ENCODE results near the gene SDK1.

SDK1 gene

DNA sequence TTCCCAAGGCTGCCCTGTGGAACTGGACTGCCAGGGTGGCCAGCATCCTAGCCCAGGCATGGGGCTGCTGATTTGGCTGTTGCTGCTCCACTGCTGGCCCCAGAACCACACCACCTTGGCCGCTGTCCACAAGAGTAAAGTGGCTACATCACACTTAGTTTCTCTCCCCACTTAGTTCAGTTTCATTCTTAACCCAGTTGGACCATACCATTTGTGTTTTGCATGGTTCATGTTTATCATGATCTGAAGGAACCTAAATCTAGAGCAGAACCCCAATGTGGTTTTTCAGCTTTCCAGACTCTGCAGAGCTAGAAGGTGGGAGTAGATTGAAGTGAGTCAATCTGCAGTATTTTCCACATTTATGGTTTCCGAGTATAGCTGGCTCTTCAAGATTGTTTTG, 32.8 kb downstream of the SDK1 start:
- DNase-seq (ENCODE audit: low spot score): no peak

DNA sequence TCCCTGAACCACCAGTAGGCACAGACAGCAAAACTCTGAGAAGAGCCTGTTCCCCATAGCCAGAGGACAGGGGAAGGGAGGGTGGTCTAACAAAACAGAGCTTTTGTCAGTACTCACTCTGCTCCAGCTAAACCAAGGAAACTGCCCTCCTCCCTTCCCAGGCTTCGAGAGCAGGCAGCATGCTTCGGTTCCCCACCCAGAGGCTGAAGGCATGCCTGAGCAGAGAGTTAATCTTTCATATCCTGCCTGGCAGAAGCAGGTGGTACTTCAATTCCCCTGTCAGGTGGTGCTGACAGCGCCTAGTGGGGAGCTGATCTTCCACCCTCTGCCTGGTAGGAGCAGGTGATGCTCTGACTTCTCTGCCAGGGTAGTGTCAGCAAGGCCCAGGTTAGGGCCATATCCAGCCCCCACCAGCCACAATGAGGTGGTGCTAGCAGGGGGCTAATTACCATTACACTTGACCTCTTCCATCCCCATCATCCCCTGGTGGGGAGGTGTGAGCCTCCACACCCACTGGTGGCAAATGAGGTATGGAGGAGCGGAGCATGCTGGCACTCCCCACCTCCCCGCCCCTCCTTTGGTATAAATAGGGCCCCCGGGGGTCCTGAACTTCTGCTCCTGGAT, 35.1 kb downstream of the SDK1 start:
- DNase-seq (ENCODE audit: low spot score): no peak

DNA sequence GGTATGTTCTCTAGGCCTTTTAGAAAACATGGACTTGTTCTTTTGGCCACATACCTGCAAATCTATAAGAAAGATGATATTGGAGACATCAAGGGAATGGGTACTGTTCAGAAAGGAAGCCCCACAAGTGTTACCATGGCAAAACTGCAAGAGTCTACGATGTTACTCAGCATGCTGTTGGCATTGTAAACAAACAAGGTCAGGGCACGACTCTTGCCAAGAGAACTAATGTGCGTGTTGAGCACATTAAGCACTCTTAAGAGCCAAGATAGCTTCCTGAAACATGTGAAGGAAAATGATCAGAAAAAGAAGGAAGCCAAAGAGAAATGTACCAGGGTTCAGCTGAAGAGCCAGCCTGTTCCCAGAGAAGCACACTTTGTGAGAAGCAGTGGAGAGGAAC, 37.1 kb downstream of the SDK1 start:
- no peak for DNase-seq (ENCODE audit: low spot score)

DNA sequence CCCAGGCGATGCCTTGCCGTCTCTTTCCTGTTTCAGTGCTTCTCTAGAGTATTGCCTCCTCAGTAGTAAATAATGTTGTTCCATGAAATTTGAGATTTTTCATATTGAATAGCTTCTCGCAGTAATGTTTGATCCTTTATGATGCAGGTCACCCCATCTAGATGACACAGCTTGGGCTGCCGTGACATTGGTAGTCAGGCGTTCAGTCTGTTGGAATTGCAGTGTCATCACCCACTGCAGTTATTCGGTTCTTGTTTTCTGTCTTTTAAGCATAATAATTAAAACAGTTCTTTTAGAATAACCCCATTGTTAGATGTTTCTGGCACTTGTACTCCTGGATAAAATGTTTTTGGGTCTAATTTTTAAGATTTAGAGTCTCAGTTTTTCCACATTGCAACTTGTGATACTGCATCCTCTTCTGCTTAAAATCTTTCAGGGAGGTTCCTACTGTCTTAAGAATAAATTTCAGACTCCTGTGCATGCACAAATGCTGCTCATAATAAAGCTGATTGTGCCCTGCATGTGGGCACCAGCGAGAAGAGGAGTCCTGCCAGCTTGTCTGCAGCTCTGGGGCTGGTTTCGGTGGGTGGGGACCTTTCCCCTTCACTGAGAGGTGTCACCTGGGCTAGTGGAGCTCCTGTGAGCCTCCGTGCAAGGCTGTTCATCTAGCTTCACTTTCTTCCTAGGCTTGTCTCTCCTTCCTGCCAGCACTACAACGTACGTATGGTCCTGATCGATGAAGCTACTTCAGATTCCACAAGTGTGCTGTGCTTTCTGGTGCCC, 44.8 kb downstream of the SDK1 start:
- no peak for DNase-seq (ENCODE audit: low spot score)

DNA sequence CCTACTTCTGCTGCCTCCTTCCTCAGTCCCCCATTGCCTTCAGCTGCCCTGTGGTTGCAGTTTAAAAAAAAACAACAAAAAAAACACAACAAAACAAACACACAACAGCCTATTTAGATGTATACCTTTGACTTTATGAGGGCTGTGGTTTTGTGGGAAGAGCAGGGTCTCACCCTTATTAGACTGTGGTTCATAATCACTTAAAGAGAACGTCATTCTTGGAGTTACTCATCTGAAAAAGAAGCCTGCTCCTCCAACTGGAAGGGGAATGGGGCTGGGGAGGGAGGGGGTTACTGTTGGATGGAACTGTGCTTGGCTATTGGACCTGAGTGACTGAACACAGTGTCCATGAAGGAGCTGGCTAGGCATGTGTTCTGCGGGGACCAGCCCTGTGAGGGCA, 48.1 kb downstream of the SDK1 start:
- no peak for DNase-seq (ENCODE audit: low spot score)

DNA sequence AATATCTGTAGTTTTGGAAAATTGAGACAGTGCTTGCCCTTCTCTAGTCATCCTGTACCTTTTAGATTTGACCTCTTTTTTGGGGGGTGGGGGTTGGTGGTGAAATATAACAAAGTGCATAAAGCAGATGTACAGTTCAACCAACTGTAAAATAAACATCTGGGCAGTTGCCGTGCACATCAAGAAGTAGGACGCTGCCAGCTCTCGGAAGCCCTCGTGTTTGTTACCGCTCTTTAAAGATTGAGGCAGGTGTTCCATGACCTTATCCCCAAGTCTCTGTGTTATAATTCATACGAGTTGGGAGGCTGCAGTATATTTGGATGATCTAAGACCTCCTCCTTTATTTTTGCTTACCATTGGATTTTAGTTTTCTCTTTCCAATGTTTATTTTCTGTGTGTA, 55.1 kb downstream of the SDK1 start:
- no peak for DNase-seq (ENCODE audit: low spot score)

DNA sequence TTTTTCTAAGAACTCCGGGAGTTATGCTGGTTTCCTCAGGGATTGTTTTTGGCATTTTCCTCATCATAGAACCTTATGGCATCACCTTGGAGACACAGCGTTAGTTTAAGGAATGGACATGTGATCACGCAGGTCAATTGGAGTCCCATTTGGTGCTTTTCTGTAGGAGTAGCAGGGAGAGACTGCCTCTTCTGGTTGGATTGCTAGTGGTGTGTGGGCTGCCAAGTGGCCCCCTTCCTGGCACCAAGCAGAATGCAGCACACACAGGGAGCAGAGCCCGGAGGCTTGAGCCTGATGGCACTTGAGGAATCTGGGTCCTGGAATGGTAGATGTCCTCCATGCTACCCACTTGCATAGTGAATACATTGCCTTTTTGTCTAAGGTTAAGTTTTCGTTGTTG, 57.9 kb downstream of the SDK1 start:
- no peak for DNase-seq (ENCODE audit: low spot score)

DNA sequence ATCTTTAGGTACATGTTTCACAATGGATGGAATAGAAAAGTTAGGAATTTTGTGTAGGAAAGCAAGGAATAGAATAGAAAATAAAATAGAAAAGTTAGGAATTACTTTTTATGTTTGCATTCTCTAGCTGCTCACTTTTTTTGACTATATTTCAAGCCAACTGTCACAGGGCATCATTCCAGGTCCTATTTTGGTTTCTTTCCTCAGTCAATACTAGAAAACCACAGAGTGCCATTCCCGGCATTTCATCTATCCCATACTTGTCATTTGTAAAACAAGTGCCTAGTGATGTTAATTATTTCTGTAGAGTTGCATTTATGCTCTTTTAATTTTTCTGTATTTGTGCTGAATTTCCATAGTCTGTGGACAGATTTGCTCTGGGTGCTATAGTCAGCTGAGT, 66.2 kb downstream of the SDK1 start:
- DNase-seq (ENCODE audit: low spot score): no peak

DNA sequence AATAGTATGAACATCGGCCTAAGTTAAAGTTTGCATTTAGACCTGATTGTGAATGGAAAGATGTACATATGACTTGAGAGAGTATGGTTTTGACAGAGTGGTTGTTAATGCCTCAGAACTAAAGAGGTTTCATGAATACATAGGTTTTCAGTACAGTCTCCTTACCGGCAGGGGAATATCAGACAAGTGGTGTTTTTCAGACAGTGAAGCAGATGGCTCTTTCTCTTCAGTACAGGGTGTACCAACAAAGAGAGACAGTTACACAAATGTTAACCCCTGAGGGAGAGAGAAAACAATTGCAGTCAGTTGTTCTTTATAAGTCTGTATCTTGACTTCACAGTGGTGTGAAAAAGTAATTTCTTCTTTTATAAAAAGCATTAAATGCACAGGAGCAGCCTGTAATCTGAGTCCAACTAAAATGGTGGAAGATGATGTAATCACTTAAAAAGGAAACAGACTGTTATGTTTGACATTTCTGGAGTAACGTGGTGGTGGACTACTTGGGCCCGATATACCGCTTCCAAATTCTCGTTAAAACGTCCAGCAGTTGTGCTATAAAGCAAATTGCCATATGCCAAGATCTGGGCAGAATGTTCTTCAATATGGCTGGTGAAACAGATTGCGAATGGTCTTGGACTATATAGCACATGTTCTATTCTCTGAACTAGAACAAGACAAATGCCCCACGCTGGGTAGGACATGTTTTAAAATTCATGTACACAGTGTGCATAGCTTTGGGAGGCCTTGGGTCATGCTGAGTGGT, 69.2 kb downstream of the SDK1 start:
- no peak for DNase-seq (ENCODE audit: low spot score)

DNA sequence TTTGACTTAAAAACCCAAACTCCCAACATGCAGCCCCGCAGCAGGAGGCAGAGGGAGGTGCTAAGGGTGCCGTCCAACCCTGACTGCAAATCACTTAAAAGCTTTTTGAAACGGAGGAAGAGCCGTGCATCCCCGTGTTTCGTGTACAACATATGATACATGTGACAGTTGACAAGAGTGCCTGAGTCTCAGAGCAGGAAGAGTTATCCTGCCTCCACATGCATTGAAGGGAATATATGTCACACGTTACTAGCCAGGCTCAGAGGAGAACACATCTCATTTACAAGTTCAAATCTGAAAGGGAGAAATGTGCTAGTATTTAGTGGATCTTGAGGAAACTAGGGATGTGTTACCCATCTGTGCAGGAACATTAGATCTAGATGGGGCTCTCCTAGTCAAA, 69.9 kb downstream of the SDK1 start:
- no peak for DNase-seq (ENCODE audit: low spot score)

DNA sequence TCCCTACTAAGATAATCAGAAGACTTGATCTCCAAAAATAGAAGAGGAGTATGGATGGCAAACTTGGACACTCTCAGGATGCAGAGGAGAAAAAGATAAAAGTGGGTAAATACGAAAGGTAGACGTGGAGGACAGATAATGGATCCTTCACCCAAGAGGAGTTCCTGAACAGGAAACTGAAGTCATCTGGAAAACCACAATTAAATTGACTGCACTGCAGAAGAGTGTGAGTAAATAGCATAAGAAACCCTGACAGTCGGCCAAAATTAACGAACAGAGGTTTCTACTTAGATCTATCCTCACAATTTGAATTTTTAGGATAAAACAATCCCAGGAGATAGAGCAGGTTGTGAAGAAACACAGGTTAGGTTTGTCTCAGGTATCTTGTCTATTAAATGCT, 70.5 kb downstream of the SDK1 start:
- no peak for DNase-seq (ENCODE audit: low spot score)

DNA sequence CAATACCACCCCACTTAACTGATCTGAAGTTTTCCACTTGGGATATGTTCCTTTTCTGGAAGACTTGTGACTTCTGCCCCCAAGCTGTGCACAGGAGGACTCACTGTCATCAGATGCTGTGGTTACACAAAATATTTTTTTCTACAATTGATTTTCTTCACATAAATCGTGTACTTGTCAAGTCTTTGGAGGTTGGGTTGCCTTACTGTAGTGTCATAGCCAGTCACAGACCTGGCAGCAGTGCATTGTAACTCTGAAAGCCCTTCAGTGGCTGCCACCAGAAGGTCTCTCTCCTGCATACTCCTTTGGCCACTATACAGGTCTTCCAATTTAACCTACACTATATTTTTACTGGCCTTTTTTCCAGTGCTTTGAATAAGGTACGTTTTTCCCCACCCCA, 73.2 kb downstream of the SDK1 start:
- no peak for DNase-seq (ENCODE audit: low spot score)

DNA sequence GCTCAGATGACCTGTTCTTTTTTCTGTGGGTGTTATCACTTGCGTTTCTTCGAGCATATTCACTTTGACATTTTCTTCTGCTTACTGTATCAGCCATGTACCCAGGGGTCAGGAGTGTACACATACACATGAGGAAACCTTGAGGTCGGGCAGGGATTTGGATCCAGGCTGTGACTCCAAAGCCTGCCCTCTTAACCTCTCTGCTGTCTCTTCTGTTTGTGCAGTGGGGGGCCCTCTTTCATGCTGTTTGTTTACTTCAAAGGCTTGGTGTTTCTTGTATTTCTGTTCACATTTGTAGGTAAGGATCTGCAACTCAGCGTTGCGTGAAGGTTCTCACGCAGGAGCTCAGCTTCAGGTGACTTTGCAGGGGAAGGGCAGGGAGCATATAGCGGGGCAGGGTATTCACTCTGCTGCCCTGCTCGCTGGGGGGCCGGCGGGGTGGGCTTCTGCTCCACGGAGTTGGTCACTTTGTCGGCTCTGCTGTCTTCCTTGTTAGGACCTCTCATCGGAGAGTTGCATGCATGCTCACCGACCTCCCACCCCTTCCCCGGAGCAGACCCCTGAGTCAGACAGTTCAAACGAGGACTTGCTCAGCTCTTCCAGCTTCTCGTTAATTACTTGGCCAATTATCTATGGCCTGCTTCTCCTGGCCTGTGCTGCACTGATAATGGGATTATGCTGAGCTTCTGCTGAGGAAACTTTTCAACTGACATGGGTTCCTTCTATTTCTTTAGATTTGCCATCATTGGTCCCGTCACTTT, 77.5 kb downstream of the SDK1 start:
- DNase-seq (ENCODE audit: low spot score): no peak

DNA sequence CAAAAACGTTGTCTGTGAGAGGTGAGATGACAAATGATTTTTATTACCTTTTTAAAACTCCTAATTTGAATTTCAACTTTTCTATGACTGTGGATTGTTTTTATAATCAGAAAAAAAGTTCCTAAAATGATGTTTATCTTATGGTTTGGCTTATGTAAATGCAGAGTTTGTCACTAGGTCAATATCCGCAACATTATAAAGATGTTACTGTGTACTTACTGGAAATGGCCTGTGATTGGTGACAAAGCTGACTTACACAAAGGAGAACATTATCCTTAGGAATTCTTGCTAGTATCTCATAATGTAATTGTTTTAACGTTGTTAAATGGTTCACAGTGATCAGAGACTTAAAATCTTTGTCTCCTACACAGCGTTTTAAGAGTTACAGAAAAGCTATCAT, 79.0 kb downstream of the SDK1 start:
- no peak for DNase-seq (ENCODE audit: low spot score)

DNA sequence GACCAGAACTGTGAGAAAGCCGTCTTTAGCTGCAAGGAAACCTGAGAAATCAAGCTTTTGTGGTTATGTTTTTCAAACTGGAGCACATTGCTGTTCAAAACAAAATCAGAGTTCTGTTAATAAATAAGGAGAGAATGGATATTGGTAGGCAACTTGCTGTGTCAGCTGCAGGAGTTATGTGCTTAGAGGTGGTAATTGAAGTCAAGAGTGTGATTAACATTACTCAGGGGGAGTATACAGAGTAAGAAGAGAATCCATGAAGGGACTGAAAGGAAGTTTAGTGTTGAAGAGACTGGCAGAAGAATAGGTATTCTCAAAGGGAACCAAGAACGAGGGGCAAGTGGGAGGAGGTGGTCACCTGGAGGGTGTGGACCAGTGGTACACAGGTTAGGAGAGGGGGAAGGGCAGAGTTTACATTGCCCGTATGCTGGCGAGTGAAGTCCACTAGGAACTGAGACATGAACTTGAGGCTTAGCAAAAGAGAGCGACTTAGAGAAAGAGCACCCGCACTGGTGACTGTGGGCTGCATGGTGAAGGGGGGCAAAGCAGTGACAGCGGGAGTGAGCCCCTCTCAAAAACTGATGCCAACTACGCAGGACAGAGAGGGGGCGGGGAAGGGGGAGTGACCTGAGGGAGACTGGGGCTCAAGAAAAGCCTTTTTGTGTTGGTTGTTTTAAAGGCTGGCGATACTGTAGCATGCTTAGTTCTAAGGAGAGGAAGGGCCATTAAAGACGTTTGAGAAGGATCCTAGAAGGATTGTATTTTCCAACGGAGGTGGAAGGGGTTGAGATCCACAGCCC, 80.0 kb downstream of the SDK1 start:
- no peak for DNase-seq (ENCODE audit: low spot score)

DNA sequence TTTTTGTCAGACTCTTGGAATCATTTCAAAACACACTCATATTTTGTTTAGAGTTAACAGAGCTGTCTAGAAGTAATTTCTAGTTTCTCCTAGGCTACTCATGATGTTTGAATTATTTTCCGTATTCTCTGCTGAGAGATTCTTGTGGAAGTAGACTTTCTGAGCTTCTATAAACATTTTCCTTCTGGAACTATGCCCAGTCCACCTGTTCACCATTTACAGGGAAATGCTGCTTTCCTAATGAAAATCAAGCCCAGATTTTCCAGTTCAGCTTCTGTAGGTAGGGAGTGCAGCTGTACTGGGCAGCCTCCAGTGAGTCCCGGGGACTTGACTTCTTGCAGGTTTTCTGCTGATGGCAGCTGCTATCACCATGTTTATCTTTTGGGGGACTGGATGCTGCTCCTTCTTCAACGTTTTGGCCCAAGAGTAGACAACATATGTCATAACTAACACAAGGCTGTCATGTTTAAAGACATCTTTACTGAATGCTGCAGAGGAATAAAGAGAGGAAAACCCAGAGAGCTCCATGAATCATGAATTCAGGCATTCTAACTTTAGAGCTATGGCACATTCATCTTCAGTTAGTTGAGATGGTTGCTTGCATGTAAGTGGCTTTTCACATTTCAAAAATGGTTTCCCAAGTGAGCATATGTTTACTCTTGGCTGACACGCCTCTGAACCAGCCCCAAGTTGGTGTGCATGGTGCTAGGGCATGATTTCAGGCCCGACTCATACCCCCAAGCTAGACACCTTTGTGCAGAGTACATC, 85.6 kb downstream of the SDK1 start:
- no peak for DNase-seq (ENCODE audit: low spot score)

DNA sequence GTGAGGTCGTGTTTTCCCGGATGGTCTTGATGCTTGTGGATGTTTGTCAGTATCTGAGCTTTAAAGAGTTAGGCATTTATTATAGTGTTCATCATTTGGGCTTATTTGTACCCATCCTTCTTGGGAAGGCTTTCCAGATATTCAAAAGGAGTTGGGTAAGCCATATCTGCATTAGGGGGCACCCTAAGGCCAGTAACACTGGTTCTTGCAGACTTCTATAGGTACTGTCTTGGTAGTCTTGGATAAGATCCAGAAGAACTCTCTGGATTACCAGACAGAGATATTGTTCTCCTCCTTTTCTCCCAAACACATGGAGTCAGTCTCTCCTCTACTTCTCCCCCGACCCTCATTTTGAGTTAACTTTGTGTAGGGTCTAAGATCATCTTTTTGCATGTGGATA, 92.8 kb downstream of the SDK1 start:
- no peak for DNase-seq (ENCODE audit: low spot score)

DNA sequence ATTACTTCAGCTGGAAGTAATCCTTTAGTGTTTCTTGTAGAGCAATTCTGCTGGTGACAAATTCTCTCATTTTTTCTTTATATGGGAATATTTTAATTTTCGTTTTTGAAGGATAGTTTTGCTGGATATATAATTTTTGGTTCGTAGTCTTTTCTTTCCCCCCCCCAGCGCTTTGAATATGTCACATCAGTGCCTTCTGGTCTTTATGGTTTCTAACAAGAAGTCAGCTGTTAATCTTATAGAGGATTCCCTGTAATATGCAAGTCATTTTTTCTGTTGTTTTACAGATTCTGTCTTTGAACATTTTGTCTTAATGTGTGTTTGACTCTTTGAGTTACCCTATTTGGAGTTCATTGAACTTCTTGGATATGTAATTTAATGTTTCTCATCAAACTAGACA, 96.3 kb downstream of the SDK1 start:
- no peak for DNase-seq (ENCODE audit: low spot score)

DNA sequence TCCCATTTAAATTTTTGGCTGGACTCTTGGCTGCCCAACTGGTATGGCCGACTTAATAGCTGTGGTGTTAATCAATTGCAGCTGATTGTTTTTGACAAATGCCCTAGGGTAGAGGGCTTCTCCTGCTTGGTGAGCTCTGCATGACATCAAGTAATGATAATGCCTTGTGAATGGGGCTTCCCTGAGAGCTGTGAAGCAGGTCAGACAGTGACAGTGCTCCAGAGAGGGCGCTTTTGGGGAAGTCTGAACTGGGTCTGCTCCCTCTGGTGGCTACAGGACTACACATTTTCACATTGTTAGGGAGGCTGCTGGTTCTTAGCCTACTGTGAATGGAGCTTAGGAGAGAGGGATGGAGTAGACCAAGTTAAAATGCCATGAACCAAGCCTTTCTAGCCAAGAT, 98.8 kb downstream of the SDK1 start:
- no peak for DNase-seq (ENCODE audit: low spot score)

DNA sequence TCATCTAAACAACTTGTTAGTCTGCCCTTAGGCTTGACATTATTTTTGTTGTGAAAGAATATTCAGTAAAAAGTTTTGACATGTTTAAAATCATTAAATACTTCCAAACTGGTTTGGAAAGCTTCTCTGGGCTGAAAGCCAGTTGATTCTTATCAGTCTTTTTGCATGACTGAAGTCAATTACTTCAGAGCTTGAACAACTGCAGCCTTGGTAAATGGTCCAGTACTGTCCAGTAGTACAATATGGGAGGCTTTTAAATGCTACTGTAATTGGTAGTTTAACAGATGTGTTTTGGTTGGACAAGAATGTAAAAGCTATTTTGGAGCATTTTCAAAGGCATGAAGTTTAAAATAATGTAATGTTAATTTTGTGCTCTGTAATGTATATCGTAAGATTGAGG, 103.4 kb downstream of the SDK1 start:
- DNase-seq (ENCODE audit: low spot score): no peak

All from CD4-positive, alpha-beta T cell treated with Interleukin-15 for 4 hours (primary cell).